GM21390 (cell line): ENCODE results near the gene FEM1C.
"Not testable (repeated sequence)": the region's sequence is repeated elsewhere in the genome, so short reads cannot be mapped to it uniquely, and the experiment has no call there.

Source experiments
- ATAC-seq: cut with Tn5 transposase; IDR thresholded peaks from one replicate; pipeline ENCODE4 v1.9.1; 2021; ENCODE audit not compliant: unreplicated experiment

The FEM1C gene

GRCh38 chr5:115479166-115479873 lies 65.3 kb downstream of the FEM1C start:
- ATAC-seq, result not testable (repeated sequence)

- no peak for ATAC-seq
These were observed 66.3 kb downstream of the FEM1C start for GRCh38 chr5:115478281-115478680.

GRCh38 chr5:115477581-115477980 lies 67.0 kb downstream of the FEM1C start:
- no peak for ATAC-seq

- ATAC-seq, result no peak
These were observed 68.8 kb downstream of the FEM1C start for GRCh38 chr5:115475788-115476187.

GRCh38 chr5:115472271-115473025 lies 72.1 kb downstream of the FEM1C start:
- ATAC-seq, result no peak

- ATAC-seq, result no peak
These were observed 73.1 kb downstream of the FEM1C start for GRCh38 chr5:115471345-115472063.

- ATAC-seq, result no peak
These were observed 73.7 kb downstream of the FEM1C start for GRCh38 chr5:115470921-115471320.
